CD14-positive monocyte (primary cell): ENCODE data around the gene INPP5A. TPM values are rescaled to one million over a fixed set of nuclear protein-coding genes. Genes with fewer than 3 reads are reported as not detected.

Experiments
- DNase-seq, 3 donors: peaks; one replicate each; pipeline ENCODE4 v3.0.0-alpha.2; 2011 to 2022
- H2AFZ ChIP-seq: 2 replicates; pipeline ENCODE4 v1.6.0; 2012; ENCODE audit warnings: mild to moderate bottlenecking, low read depth, low read length, inconsistent platforms; ENCODE audit not compliant: insufficient read depth, poor library complexity, severe bottlenecking
- H3K27ac ChIP-seq, 2 donors: 1 replicate in 1 of 2; 2 replicates in 1 of 2; pipeline ENCODE4 v1.5.1; 2012 to 2013; ENCODE audit warnings: low read length in 2 of 2, control low read depth in 1 of 2, inconsistent platforms in 1 of 2, low read depth in 1 of 2, mild to moderate bottlenecking in 1 of 2
- H3K27me3 ChIP-seq, 2 donors: one replicate each; pipeline versions ENCODE4 v1.6.0 to v1.6.1; 2011 to 2013; ENCODE audit warnings: low read length in 2 of 2; ENCODE audit not compliant: control insufficient read depth in 2 of 2, insufficient read depth in 2 of 2
- H3K36me3 ChIP-seq, 2 donors: replicated peaks in 1 of 2; 1 replicate in 1 of 2; 2 replicates in 1 of 2; pipeline versions ENCODE4 v1.5.1 to v1.6.1; 2012 to 2013; ENCODE audit warnings: low read length in 2 of 2, control low read depth in 1 of 2, inconsistent platforms in 1 of 2, mild to moderate bottlenecking in 1 of 2; ENCODE audit not compliant: insufficient read depth in 2 of 2, control insufficient read depth in 1 of 2
- H3K4me1 ChIP-seq, 2 donors: 1 replicate in 1 of 2; 2 replicates in 1 of 2; pipeline versions ENCODE4 v1.5.1 to v1.6.1; 2012 to 2013; ENCODE audit warnings: low read length in 2 of 2, control low read depth in 1 of 2, inconsistent platforms in 1 of 2, mild to moderate bottlenecking in 1 of 2, moderate library complexity in 1 of 2; ENCODE audit not compliant: insufficient read depth in 2 of 2, control insufficient read depth in 1 of 2
- H3K4me2 ChIP-seq: replicated peaks from 2 replicates; pipeline ENCODE3; 2012; ENCODE audit warnings: low read length, moderate library complexity, mild to moderate bottlenecking; ENCODE audit not compliant: poor library complexity, severe bottlenecking; ENCODE audit errors: extremely low read depth
- H3K4me3 ChIP-seq, 3 experiments: fragments of 200-600 bp in 1 of 3; sonication (generic) in 1 of 3; replicated peaks in 1 of 3; 1 replicate in 2 of 3; 2 replicates in 1 of 3; pipeline ENCODE4 v1.5.1; 2011 to 2013; ENCODE audit warnings: low read length in 3 of 3, mild to moderate bottlenecking in 3 of 3, control low read depth in 2 of 3, low read depth in 2 of 3, inconsistent platforms in 1 of 3, moderate library complexity in 1 of 3
- H3K79me2 ChIP-seq: 2 replicates; pipeline ENCODE4 v1.6.0; 2012; ENCODE audit warnings: mild to moderate bottlenecking, control low read depth, inconsistent platforms, low read length, moderate library complexity; ENCODE audit not compliant: insufficient read depth
- H3K9ac ChIP-seq: 2 replicates; pipeline ENCODE4 v1.6.0; 2017; ENCODE audit warnings: low read length, mild to moderate bottlenecking; ENCODE audit not compliant: insufficient read depth, poor library complexity, severe bottlenecking
- H3K9me3 ChIP-seq, 2 donors: replicated peaks in 1 of 2; 1 replicate in 1 of 2; 2 replicates in 1 of 2; pipeline versions ENCODE4 v1.5.1 to v1.6.1; 2012 to 2013; ENCODE audit warnings: low read length in 2 of 2, control low read depth in 1 of 2; ENCODE audit not compliant: control insufficient read depth in 1 of 2, insufficient read depth in 1 of 2
- H4K20me1 ChIP-seq: 2 replicates; pipeline ENCODE4 v1.6.0; 2012; ENCODE audit warnings: mild to moderate bottlenecking, low read length, control low read depth, moderate library complexity; ENCODE audit not compliant: insufficient read depth
- H3K27ac Mint-ChIP-seq, 7 donors: one replicate each; pipeline ENCODE4 v1.8.0; 2020; ENCODE audit warnings: mild to moderate bottlenecking in 7 of 7, mixed read lengths in 7 of 7, moderate library complexity in 6 of 7, inconsistent platforms in 2 of 7
- H3K27me3 Mint-ChIP-seq, 3 donors: one replicate each; pipeline ENCODE4 v1.8.0; 2021 to 2022; ENCODE audit warnings: low read depth in 3 of 3, mild to moderate bottlenecking in 3 of 3, mixed read lengths in 3 of 3, moderate library complexity in 3 of 3, inconsistent platforms in 1 of 3
- H3K36me3 Mint-ChIP-seq, 2 donors: one replicate each; pipeline ENCODE4 v1.8.0; 2020; ENCODE audit warnings: mixed read lengths in 2 of 2, inconsistent platforms in 1 of 2, mild to moderate bottlenecking in 1 of 2
- H3K4me1 Mint-ChIP-seq: one replicate; pipeline ENCODE4 v1.8.0; 2020; ENCODE audit warnings: mild to moderate bottlenecking, mixed read lengths
- H3K4me3 Mint-ChIP-seq, 2 donors: one replicate each; pipeline ENCODE4 v1.8.0; 2020; ENCODE audit warnings: mild to moderate bottlenecking in 2 of 2, mixed read lengths in 2 of 2, moderate library complexity in 1 of 2
- H3K9me3 Mint-ChIP-seq, 7 donors: one replicate each; pipeline ENCODE4 v1.8.0; 2020 to 2022; ENCODE audit warnings: mixed read lengths in 7 of 7, mild to moderate bottlenecking in 6 of 7, moderate library complexity in 6 of 7, inconsistent platforms in 2 of 7
- CTCF ChIP-seq: fragments of 200-600 bp; IDR thresholded peaks from one replicate; pipeline ENCODE4 v1.8.0; 2022; ENCODE audit warnings: antibody characterized with exemption, mild to moderate bottlenecking
- WGBS: methylation state at CpG from one replicate; pipeline ENCODE4 v1.1.5; 2013; ENCODE audit warnings: missing lambda C conversion rate; ENCODE audit not compliant: insufficient coverage; 5-methylcytosine and 5-hydroxymethylcytosine counted together
- intact Hi-C, 2 donors: fragments of 100-400 bp; cut with micrococcal nuclease; formaldehyde crosslinking; loops; one replicate each; pipeline versions ENCODE4 v1.15.0 to v1.15.1; 2023
- polyA plus RNA-seq, 3 donors: library from polyadenylated mRNA; depleted of rRNA in 1 of 3; unstranded in 2 of 3; stranded (reverse) in 1 of 3; fragments of 300-500 nt in 2 of 3; fragments of >200 nt in 1 of 3; fragmentation: Illumina TruSeq in 2 of 3; gene quantifications; 1 replicate in 2 of 3; 2 replicates in 1 of 3; pipeline ENCODE4 v1.2.3, GENCODE V29; 2012 to 2021

Gene INPP5A
- polyA plus RNA-seq, 3 donors: 0.87 to 17.2 (median 2.9) TPM

GRCh38 chr10:132601567-132601966 lies 64.0 kb downstream of the INPP5A start:
- WGBS: 100% methylated on average over 1 of the region's 1 CpG
- H3K4me2 ChIP-seq: no peak overlapping the region
- H3K9ac ChIP-seq: no peak overlapping the region
- Mint-ChIP-seq H3K27ac (no peak overlapping the region), H3K36me3 (peaks cover 18 to 31% of the 10 kb centered on the region in 2 donors), H3K4me3 (no peak overlapping the region), H3K27me3 (peaks cover 0 to 3% (median 1%) of the 10 kb centered on the region in 3 donors), H3K9me3 (peaks cover 21 to 37% (median 32%) of the 10 kb centered on the region in 7 donors), H3K4me1 (peaks cover 21% of the 10 kb centered on the region)
- H3K79me2 ChIP-seq: peaks cover 95% of the 10 kb centered on the region
- no peak overlapping the region for H3K27ac ChIP-seq
- H3K4me3 ChIP-seq: no peak overlapping the region
- H3K27me3 ChIP-seq: no peaks in the 10 kb centered on the region
- TF ChIP-seq CTCF: no peak
- no peak for DNase-seq
- H4K20me1 ChIP-seq: peaks cover 83% of the 10 kb centered on the region
- intact Hi-C loops: no loop called here
- peaks cover 16 to 31% of the 10 kb centered on the region in 2 donors for H3K9me3 ChIP-seq
- H3K4me1 ChIP-seq: peaks cover 8 to 17% of the 10 kb centered on the region in 2 donors
- peaks cover 0 to 13% of the 10 kb centered on the region in 2 donors for H3K36me3 ChIP-seq
- H2AFZ ChIP-seq: no peak overlapping the region

- Histone ChIP-seq H3K4me2 (no peak overlapping the region), H4K20me1 (peaks cover 83% of the 10 kb centered on the region), H3K27ac (no peak overlapping the region), H3K36me3 (peaks cover 0 to 13% of the 10 kb centered on the region in 2 donors), H3K4me3 (no peak overlapping the region), H3K27me3 (no peaks in the 10 kb centered on the region), H3K79me2 (peaks cover 94% of the 10 kb centered on the region), H2AFZ (no peak overlapping the region), H3K9ac (no peak overlapping the region), H3K4me1 (peaks cover 2 to 7% of the 10 kb centered on the region in 2 donors), H3K9me3 (peaks cover 16 to 31% of the 10 kb centered on the region in 2 donors)
- WGBS: no CpG with 5 or more reads among the region's 6 CpGs
- Mint-ChIP-seq H3K27ac (peak overlapping the region in 2 of 7 donors; percentile 5 to 28), H3K36me3 (peaks cover 18 to 36% of the 10 kb centered on the region in 2 donors), H3K27me3 (peaks cover 0 to 3% (median 1%) of the 10 kb centered on the region in 3 donors), H3K4me1 (peaks cover 12% of the 10 kb centered on the region), H3K9me3 (peaks cover 21 to 37% (median 32%) of the 10 kb centered on the region in 7 donors), H3K4me3 (no peak overlapping the region)
- intact Hi-C loops: no loop called here
- TF ChIP-seq CTCF: no peak
- no peak for DNase-seq
These were observed 65.0 kb downstream of the INPP5A start for GRCh38 chr10:132602614-132603013.
